Esophagus muscularis mucosa (tissue), 4 donors: ENCODE data around the gene NUDT1. TPM values are rescaled to one million over a fixed set of nuclear protein-coding genes. Genes with fewer than 3 reads are reported as not detected.

Experiments used
- DNase-seq: peaks from one replicate; pipeline ENCODE4 v3.0.0-alpha.2; 2017; ENCODE audit errors: extremely low spot score
- H3K27ac ChIP-seq, 4 donors: fragments of 200-600 bp; sonication (generic); replicated peaks in 1 of 4; 1 replicate in 3 of 4; 2 replicates in 1 of 4; pipeline ENCODE4 v1.5.1; 2016 to 2019; ENCODE audit warnings: mild to moderate bottlenecking in 1 of 4
- H3K27me3 ChIP-seq, 4 donors: fragments of 200-600 bp; sonication (generic); one replicate each; pipeline versions ENCODE4 v1.5.1 to v1.6.0; 2016 to 2019
- H3K36me3 ChIP-seq, 4 donors: fragments of 200-600 bp; sonication (generic); one replicate each; pipeline ENCODE4 v1.5.1; 2016 to 2019
- H3K4me1 ChIP-seq, 4 donors: fragments of 200-600 bp; sonication (generic); one replicate each; pipeline ENCODE4 v1.5.1; 2016 to 2019
- H3K4me3 ChIP-seq, 4 donors: fragments of 200-600 bp; sonication (generic); 1 replicate in 2 of 4; 2 replicates in 2 of 4; pipeline ENCODE4 v1.5.1; 2016 to 2019; ENCODE audit warnings: mild to moderate bottlenecking in 4 of 4, moderate library complexity in 1 of 4
- H3K9me3 ChIP-seq, 4 donors: fragments of 200-600 bp; sonication (generic); 1 replicate in 3 of 4; 2 replicates in 1 of 4; pipeline ENCODE4 v1.5.1; 2016 to 2019
- CTCF ChIP-seq, 3 experiments: fragments of 200-600 bp in 2 of 3; fragments of 450-650 bp in 1 of 3; sonication (generic) in 2 of 3; IDR thresholded peaks; one replicate each; pipeline ENCODE4 v1.5.1; 2017 to 2019; ENCODE audit warnings: antibody characterized with exemption in 3 of 3, mild to moderate bottlenecking in 2 of 3, moderate library complexity in 1 of 3
- EP300 ChIP-seq: sonication (generic); formaldehyde crosslinking; IDR thresholded peaks from one replicate; pipeline ENCODE4 v1.6.1; 2017; ENCODE audit warnings: antibody characterized with exemption
- POLR2A ChIP-seq: fragments of 450-650 bp; IDR thresholded peaks from one replicate; pipeline ENCODE4 v1.6.1; 2017; ENCODE audit warnings: antibody characterized with exemption, moderate library complexity, mild to moderate bottlenecking, low read depth
- POLR2AphosphoS5 ChIP-seq, 2 donors: sonication (generic); formaldehyde crosslinking; IDR thresholded peaks; one replicate each; pipeline ENCODE4 v1.6.1; 2017; ENCODE audit warnings: antibody characterized with exemption in 2 of 2
- WGBS: methylation state at CpG from one replicate; pipeline ENCODE4 v1.1.5; 2018; 5-methylcytosine and 5-hydroxymethylcytosine counted together
- intact Hi-C: fragments of 100-400 bp; cut with DNase I; formaldehyde crosslinking; loops from one replicate; pipeline ENCODE4 v1.15.1; 2023
- total RNA-seq, 4 donors: library from RNA; depleted of rRNA; stranded (reverse); fragments of >200 nt; gene quantifications; one replicate each; pipeline versions ENCODE4 v1.1.0 to v1.2.1, GENCODE V29; 2016

Gene NUDT1
- total RNA-seq, 4 donors from 2014 or later = 10.9 to 18.7 (median 18.0) TPM

- no peak overlapping the region for H3K4me3 ChIP-seq
- no peak for DNase-seq
- H3K27me3 ChIP-seq = no peaks in the 10 kb centered on the region
- intact Hi-C loops = no loop called here
- H3K9me3 ChIP-seq = no peaks in the 10 kb centered on the region
- no peak overlapping the region for H3K27ac ChIP-seq
- peaks cover 8 to 25% (median 11%) of the 10 kb centered on the region in 4 donors for H3K4me1 ChIP-seq
- TF ChIP-seq POLR2AphosphoS5 (IDR thresholded peaks at IDR 0.05) = no peak
- TF ChIP-seq CTCF (IDR thresholded peaks at IDR 0.05) = no peak
- no peak for TF ChIP-seq POLR2A
- no peak for TF ChIP-seq EP300
- WGBS = 93% methylated on average over 30 of the region's 32 CpGs
- peaks cover 6 to 54% (median 35%) of the 10 kb centered on the region in 4 donors for H3K36me3 ChIP-seq
Measured at GRCh38 chr7:2196381-2197378, 45.3 kb upstream of the NUDT1 start.

- no peak overlapping the region for H3K4me3 ChIP-seq
- WGBS = 93% methylated on average over 20 of the region's 21 CpGs
- H3K36me3 ChIP-seq = peaks cover 6 to 57% (median 36%) of the 10 kb centered on the region in 4 donors
- no peak overlapping the region for H3K27ac ChIP-seq
- H3K9me3 ChIP-seq = no peaks in the 10 kb centered on the region
- H3K27me3 ChIP-seq = no peaks in the 10 kb centered on the region
- intact Hi-C loops = no loop called here
- no peak for DNase-seq
- H3K4me1 ChIP-seq = peaks cover 9 to 25% (median 13%) of the 10 kb centered on the region in 4 donors
- no peak for TF ChIP-seq POLR2A
- no peak for TF ChIP-seq POLR2AphosphoS5 (IDR thresholded peaks at IDR 0.05)
- no peak for TF ChIP-seq EP300
- no peak for TF ChIP-seq CTCF (IDR thresholded peaks at IDR 0.05)
Measured at GRCh38 chr7:2197436-2198155, 44.4 kb upstream of the NUDT1 start.

- TF ChIP-seq POLR2A = no peak
- TF ChIP-seq EP300 = no peak
- no peak for TF ChIP-seq CTCF (IDR thresholded peaks at IDR 0.05)
- TF ChIP-seq POLR2AphosphoS5 (IDR thresholded peaks at IDR 0.05) = no peak
- 97% methylated on average over 11 of the region's 15 CpGs for WGBS
- no peak overlapping the region for H3K4me3 ChIP-seq
- H3K27me3 ChIP-seq = no peaks in the 10 kb centered on the region
- DNase-seq = no peak
- H3K4me1 ChIP-seq = peaks cover 14 to 25% (median 19%) of the 10 kb centered on the region in 4 donors
- peaks cover 6 to 57% (median 36%) of the 10 kb centered on the region in 4 donors for H3K36me3 ChIP-seq
- intact Hi-C loops = no loop called here
- no peaks in the 10 kb centered on the region for H3K9me3 ChIP-seq
- no peak overlapping the region for H3K27ac ChIP-seq
Measured at GRCh38 chr7:2198206-2198605, 43.8 kb upstream of the NUDT1 start.

GRCh38 chr7:2198760-2199159 lies 43.3 kb upstream of the NUDT1 start:
- Histone ChIP-seq H3K27me3 (no peaks in the 10 kb centered on the region), H3K36me3 (peaks cover 6 to 57% (median 33%) of the 10 kb centered on the region in 4 donors), H3K27ac (no peak overlapping the region), H3K9me3 (no peaks in the 10 kb centered on the region), H3K4me1 (peaks cover 20 to 31% (median 25%) of the 10 kb centered on the region in 4 donors), H3K4me3 (no peak overlapping the region)
- no peak for DNase-seq
- intact Hi-C loops = no loop called here
- TF ChIP-seq POLR2AphosphoS5 (IDR thresholded peaks at IDR 0.05) (no peak), POLR2A (no peak)
- 79% methylated on average over 4 of the region's 10 CpGs for WGBS

GRCh38 chr7:2199528-2199927 lies 42.5 kb upstream of the NUDT1 start:
- no peak overlapping the region for H3K4me3 ChIP-seq
- TF ChIP-seq POLR2A (no peak), EP300 (no peak), CTCF (IDR thresholded peaks at IDR 0.05) (no peak), POLR2AphosphoS5 (IDR thresholded peaks at IDR 0.05) (no peak)
- intact Hi-C loops = no loop called here
- H3K4me1 ChIP-seq = peaks cover 28 to 38% (median 32%) of the 10 kb centered on the region in 4 donors
- no peaks in the 10 kb centered on the region for H3K9me3 ChIP-seq
- no peak overlapping the region for H3K27ac ChIP-seq
- no peak for DNase-seq
- WGBS = 93% methylated on average over 13 of the region's 16 CpGs
- no peaks in the 10 kb centered on the region for H3K27me3 ChIP-seq
- H3K36me3 ChIP-seq = peaks cover 6 to 57% (median 33%) of the 10 kb centered on the region in 4 donors
